ENCODE results near the gene TSPEAR.

GRCh38 chr21:44552681-44553080 lies 158.7 kb downstream of the TSPEAR start:
- TF ChIP-seq, protein P1, sequence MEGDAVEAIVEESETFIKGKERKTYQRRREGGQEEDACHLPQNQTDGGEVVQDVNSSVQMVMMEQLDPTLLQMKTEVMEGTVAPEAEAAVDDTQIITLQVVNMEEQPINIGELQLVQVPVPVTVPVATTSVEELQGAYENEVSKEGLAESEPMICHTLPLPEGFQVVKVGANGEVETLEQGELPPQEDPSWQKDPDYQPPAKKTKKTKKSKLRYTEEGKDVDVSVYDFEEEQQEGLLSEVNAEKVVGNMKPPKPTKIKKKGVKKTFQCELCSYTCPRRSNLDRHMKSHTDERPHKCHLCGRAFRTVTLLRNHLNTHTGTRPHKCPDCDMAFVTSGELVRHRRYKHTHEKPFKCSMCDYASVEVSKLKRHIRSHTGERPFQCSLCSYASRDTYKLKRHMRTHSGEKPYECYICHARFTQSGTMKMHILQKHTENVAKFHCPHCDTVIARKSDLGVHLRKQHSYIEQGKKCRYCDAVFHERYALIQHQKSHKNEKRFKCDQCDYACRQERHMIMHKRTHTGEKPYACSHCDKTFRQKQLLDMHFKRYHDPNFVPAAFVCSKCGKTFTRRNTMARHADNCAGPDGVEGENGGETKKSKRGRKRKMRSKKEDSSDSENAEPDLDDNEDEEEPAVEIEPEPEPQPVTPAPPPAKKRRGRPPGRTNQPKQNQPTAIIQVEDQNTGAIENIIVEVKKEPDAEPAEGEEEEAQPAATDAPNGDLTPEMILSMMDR (IDR thresholded peaks at IDR 0.05 in 2 of 3, conservative IDR thresholded peaks at IDR 0.05 in 1 of 3; ENCODE audit: insufficient read depth in 2 of 3, low read depth in 1 of 3, low read length in 3 of 3) = no peak
- TF ChIP-seq CHD4 (IDR thresholded peaks at IDR 0.05; ENCODE audit: insufficient read depth, insufficient replicate concordance, low read depth, low read length, poor library complexity, severe bottlenecking) = no peak
- TF ChIP-seq CHD1 (IDR thresholded peaks at IDR 0.05; ENCODE audit: low read length) = no peak
- TF ChIP-seq ZNF830 (CRISPR knock-in tag; IDR thresholded peaks at IDR 0.05) = no peak
- no peak for TF ChIP-seq EZH2 (IDR thresholded peaks at IDR 0.05; ENCODE audit: borderline replicate concordance, low read depth, low read length)
- no peak for TF ChIP-seq CEBPB (tag; IDR thresholded peaks at IDR 0.05)
- TF ChIP-seq SAP30 (IDR thresholded peaks at IDR 0.05; ENCODE audit: borderline replicate concordance, insufficient read depth, low read depth, low read length, poor library complexity, severe bottlenecking) = no peak
